Vagina (tissue), 2 donors: ENCODE results near the gene CHCT1.

ENCODE experiments used
- CTCF ChIP-seq, 3 experiments: fragments of 450-650 bp in 2 of 3; fragments of 200-600 bp in 1 of 3; sonication (generic) in 1 of 3; IDR thresholded peaks; one replicate each; pipeline ENCODE4 v1.5.1; 2017 to 2019; ENCODE audit warnings: antibody characterized with exemption in 3 of 3, mild to moderate bottlenecking in 2 of 3, moderate library complexity in 2 of 3
- POLR2A ChIP-seq, 2 donors: fragments of 450-650 bp; IDR thresholded peaks; one replicate each; pipeline ENCODE4 v1.6.1; 2017; ENCODE audit warnings: antibody characterized with exemption in 2 of 2, mild to moderate bottlenecking in 2 of 2, moderate library complexity in 2 of 2
- POLR2AphosphoS5 ChIP-seq, 2 donors: sonication (generic); formaldehyde crosslinking; IDR thresholded peaks; one replicate each; pipeline ENCODE4 v1.9.0; 2017; ENCODE audit warnings: antibody characterized with exemption in 2 of 2, mild to moderate bottlenecking in 2 of 2, low read depth in 1 of 2; ENCODE audit not compliant: insufficient read depth in 1 of 2

DNA sequence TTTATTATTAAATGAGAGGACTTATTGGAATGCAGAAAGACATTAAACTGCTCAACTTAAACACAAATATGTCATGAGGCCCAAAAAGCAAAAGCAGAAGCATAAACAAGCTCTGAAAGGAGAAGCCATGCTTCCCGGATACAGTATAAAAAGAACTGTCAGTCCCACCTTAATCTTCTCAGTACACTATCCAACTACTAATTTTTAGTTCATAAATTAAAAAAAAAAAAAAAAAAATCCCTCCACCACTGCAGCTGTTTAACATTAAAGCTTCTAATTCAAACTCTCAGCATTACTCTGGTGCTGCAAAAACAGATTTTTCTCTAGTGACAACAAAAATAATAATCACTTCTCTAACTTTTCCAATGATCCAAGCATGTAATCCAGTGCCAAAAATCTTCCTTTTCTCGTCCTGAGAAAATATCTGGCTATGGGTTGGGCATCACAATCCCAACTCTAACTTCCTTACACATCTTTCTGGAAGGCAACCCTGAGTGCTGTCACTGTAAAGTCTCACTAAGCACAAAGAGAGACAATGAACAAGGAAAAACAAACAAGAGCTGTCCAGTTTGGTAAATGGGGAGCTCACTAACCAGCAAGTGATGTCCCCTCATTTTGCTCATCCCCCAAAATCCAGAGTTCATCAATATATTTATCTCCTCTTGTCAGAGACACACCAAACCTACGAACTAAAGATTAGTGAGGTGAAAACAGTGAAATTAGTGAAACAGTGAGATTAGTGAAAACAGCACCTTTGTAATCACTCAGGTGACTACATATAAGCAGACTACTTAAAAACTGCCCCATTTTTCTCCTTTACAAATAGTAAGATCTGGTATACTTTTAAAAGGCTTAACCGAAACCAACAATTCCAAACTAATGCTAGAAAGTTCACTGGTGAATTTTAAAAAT, 35.9 kb upstream of the CHCT1 start:
- TF ChIP-seq POLR2A (IDR thresholded peaks at IDR 0.05) = no peak
- TF ChIP-seq CTCF (IDR thresholded peaks at IDR 0.05) = no peak
- no peak for TF ChIP-seq POLR2AphosphoS5 (IDR thresholded peaks at IDR 0.05; ENCODE audit: insufficient read depth in 1 of 2, low read depth in 1 of 2)
